DMS153 treated with DMSO at 0.1 percent for 48 hours (cell line): ENCODE results near the gene SETDB2.
"Not testable (repeated sequence)": the region's sequence is repeated elsewhere in the genome, so short reads cannot be mapped to it uniquely, and the experiment has no call there.

Experiments
- DNase-seq: peaks from one replicate; lab custom pipeline; 2025; ENCODE audit not compliant: unreplicated experiment; lab: John Stamatoyannopoulos, UW

The SETDB2 gene

DNA sequence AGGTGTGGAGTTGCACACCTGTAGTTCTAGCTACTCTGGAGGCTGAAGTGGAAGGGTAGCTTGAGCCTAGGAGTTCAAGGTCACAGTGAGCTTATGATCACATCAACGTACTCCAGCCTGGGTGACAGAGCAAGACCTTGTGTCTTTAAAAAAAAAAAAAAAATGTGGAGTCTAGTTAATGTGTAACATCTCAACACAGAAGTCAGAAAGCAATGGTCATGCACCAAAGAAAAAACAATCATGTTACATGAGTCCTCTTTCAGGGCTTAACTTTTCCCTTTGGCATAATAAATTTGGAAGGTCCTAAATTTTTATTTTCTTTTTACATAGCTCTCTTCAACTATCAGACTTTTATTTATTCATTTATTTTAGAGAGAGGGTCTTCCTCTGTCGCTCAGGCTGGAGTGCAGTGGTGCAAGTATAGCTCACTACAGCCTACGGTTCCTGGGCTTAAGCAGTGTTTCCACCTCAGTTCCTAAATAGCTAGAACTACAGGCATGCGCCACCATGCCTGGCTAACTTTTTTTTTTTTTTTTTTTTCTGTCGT, 22.3 kb downstream of the SETDB2 start:
- no peak for DNase-seq

DNA sequence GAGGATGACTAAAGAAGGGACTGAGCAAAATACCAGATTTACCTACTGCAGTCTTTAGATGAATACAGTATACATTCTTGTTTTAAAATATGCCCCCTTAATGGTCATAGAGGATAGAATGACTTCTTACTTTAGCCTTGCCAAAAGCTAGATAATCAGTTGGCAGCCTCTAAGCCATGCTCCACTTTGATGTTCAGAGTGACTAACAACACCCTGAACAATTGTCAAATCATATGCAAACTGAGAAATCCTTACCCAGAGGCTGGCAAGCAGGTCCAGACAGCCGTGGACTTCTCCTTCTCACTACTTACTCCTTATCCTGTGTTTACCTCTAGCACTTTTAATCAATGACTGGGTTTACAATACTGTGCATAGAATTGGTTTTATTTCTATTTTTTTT, 28.1 kb downstream of the SETDB2 start:
- no peak for DNase-seq

DNA sequence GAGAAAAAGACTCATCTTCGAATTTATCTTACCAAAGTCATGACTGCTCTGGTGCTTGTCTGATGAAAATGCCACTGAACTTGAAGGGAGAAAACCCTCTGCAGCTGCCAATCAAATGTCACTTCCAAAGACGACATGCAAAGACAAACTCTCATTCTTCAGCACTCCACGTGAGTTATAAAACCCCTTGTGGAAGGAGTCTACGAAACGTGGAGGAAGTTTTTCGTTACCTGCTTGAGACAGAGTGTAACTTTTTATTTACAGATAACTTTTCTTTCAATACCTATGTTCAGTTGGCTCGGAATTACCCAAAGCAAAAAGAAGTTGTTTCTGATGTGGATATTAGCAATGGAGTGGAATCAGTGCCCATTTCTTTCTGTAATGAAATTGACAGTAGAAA, 32.5 kb downstream of the SETDB2 start:
- DNase-seq: no peak

DNA sequence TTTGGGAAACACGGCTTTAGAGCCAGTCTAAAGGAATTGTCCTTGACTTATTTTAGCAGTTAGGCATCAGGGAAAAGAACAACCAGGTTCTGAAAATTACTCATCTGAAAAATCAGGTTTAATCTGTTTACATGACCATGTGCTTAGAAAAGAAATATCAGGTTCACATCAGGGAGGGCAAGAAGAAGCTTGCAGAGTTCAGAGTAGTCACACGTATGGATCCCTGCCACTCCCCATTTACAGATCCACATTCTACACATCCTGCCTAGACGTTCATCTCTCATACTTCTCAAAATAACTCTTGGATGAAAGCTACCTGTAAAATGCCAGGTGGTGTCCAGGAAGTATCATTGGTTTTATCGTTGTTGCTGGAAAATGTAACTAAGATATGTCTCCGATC, 37.7 kb downstream of the SETDB2 start:
- no peak for DNase-seq

DNA sequence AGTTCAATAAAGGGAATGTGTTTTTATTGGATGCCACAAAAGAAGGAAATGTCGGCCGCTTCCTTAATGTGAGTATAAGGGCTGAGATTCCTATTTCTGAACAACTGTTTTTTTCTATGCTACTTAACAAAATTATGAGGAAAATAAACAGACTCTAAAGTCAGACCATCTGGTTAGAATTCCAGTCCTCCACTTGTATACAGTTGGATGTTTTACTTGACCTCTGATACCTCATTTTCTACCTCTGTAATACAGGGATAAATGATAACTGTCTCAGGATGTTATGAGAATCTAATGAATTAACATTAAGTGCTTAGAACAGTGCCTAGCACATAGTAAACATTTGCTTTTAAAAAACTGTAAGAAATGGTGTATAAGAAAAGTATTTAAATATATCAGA, 44.5 kb downstream of the SETDB2 start:
- no peak for DNase-seq

DNA sequence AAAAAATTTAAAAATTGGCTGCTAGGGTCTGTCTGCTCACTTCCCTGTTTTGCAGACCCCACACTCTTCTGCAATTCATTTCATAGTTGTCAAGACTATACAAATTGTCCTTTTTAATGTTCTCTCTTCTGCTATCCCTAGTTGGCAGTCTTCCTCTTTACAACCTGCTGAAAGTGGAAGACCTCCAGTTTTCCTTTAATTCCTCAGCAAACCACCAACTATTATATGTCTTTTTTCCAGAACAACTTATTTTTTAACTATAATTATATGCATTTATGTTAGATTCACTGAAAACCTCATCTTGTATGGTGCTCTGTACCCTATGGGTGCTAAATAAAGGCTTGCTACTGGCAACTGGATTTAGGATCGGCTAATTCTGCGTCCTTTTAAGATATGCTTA, 50.6 kb downstream of the SETDB2 start:
- DNase-seq: no peak

DNA sequence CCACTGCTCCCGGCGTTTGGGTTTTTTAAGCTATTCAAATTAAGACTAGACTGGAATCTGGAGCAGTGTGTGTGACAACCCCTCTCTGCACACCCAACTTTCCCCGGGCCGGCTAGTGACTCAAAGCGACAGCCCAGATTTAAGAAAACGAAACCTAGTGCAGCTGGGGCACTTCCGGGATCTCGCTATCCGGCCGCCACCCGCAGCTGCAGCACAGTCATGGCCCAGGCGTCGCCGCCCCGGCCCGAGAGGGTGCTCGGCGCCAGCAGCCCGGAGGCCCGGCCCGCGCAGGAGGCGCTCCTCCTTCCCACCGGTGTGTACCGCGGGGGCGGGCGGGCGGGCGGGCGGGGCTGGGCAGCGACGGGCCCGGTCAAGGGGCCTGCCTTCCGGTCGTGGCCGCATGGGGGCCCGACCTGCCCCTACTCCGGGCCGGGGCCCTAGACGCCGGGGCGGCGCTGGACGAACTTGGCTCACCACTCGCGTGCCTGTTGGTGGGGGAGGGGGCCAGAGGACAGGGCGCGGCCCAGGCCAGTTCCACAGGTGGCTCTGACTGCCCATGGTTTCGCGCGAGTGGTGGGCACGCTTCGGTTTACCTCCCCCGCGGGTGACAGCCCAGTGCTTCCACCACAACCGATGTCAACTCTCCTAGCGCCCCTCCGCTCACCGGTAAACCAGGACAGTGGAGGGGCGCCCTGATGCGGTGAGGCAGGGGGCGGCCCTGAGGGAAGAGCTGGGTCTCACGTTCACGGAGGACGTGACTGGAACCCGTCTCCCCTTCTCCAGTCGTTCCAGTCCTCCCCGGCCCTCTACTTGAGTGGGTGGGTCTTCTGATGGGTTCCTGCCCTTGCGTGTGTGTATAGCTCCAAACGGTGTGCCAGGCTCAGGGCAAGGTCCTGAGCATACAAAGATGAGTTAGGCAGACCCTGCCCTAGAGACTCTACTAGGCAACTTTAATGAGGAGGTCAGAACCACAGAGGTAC, 52.0 kb downstream of the SETDB2 start, which contains the start of gene PHF11:
TSS of gene PHF11 (plus strand) at position 171 of the 980 bp plus-strand sequence. CDS start at position 220, 49 bp downstream.
- DNase-seq: peak; percentile 45

DNA sequence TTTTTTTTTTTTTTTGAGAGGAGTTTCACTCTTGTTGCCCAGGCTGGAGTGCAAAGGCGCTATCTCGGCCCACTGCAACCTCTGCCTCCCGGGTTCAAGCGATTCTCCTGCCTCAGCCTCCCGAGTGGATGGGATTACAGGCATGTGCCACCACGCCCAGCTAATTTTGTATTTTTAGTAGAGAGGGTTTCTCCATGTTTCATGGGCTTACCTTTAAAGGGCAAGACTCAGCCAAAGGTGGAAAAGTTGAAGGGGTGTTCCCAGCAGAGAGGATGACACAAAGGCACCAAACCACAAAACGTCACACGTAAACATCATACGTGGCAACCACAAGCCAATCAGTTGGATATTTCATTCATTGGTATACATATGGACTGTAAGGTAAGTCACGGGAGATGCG, 52.8 kb downstream of the SETDB2 start:
- not testable (repeated sequence) for DNase-seq

DNA sequence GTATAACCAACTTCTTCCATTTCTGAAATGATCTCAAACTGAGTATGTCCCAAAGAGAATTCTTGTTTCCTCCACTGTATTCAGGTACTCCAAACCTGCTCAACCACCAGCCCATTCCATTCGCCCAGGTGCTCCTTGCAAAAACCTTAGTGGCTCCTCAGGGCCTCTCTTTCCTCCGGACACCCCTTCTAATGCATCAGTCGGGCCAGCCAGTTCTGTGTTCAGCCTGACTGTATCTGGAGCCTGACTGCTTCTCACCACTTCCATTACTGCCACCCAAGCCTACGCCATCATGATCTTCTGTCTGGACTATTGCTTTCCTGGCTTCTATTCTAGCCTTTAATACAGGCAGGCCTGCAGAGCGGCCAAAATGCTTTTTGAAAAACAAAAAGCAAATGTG, 53.2 kb downstream of the SETDB2 start:
- DNase-seq: no peak

DNA sequence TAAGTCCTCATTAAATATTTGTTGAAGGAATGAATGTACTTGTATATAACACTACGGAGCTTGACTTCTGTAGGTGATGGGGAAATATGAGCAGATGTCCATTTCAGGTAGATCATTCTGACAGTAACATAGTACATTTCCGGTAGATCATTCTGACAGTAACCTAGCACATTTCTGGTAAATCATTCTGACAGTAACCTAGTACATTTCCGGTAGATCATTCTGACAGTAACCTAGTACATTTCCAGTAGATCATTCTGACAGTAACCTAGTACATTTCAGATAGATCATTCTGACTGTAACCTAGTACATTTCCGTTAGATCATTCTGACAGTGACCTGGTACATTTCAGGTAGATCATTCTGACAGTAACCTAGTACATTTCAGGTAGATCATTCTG, 54.1 kb downstream of the SETDB2 start:
- no peak for DNase-seq

DNA sequence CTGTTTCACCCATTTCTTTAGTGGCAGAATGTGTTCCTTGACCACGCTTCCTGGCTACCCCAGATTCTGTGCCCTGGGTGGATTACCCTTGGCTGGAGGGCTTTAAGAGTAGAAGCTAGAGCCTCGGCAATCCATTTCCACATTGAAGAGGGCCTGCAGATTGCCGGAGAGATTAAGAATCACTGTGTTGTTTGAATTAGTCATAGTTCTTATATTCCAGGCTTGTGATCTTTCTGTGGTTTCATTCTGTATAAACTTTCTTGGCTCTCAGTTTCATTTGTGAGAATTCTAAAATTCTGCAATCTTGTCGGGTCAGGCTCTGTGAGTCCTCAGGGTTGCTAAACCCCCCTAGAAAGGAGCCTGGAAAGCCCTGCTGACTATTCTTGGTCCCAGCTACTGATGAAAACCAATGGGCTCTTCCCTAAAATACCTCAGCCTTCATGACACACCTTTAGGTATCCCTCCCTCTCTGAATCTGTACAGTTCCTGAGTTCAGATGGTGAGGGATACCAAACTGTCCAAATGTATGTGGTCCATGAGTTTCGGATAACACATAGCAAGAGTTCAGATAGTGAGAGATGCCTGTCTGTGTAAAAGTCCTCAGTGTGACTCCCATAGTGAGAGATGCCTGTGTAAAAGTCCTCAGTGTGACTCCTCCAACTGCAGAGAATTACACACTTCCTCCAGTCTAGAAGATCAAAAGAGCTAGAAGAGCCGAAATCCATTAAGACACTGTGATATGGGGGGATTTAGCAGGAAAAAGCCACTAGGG, 56.0 kb downstream of the SETDB2 start:
- no peak for DNase-seq

DNA sequence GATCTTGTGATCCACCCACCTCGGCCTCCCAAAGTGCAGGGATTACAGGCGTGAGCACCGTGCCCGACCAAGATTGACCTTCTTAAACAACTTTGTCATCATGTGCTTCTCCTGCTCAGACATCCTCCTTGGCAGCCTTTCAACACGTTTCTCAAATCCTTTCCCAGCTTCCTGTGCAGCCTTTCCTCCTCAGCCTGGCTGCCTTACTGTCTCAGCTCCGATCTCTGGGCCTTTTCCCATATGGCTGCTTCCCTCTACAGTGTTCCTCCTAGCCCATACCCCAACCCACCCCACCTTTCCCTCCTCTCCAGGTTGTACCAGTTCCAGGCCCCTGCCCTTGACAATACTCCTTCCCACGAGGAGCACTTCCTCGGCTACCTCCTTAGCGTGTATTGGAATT, 58.9 kb downstream of the SETDB2 start:
- DNase-seq: no peak

DNA sequence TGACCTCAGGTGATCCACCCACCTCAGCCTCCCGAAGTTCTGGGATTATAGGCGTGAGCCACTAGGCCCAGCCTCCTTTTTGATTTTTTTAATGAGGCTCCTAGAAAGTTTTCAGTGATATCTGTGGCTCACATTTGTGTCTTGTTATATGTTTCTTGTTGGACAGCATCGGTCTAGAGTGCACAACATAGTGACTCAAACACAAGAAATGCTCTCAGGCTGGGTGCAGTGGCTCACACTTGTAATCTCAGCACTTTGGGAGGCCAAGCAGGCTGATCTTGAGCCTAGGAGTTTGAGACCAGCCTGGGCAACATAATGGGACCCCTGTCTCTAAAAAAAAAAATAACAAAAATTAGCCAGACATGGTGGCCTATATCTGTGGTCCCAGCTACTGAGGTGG, 59.9 kb downstream of the SETDB2 start:
- no peak for DNase-seq

DNA sequence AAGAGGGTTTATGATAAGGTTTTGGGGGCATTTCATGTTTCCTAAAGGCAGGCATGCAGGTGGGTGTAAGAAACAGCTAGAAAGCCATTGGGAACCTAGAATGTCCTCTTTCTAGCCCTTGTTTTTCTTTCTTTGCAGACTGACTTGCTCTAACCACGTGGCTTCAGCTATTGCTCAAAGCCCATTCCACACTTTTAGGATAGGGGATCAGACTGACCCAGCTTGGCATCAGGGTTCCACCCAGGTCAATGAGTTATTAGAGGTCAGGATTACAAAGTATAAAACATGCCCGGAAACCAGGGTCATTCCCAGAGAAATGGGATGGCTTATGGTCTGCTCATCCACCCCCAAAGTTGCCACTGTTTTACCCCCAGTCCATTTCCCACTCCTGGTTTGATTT, 68.5 kb downstream of the SETDB2 start:
- no peak for DNase-seq

DNA sequence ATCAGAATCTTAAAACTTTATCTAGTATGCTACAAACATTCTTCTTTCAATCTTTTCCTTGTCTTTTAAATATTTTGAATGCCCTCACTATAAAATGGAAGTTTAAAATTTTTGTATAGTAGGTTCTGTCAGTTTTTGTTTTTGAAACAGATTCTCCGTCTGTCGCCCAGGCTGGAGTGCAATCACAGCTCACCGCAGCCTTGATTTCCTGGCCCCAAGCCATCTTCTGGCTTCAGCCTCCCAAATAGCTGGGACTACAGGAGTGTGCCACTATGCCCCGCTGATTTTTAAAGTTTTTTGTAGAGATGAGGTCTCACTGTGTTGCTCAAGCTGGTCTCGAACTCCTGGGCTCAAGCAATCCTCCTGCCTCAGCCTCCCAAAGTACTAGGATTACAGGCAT, 72.4 kb downstream of the SETDB2 start:
- DNase-seq: no peak

DNA sequence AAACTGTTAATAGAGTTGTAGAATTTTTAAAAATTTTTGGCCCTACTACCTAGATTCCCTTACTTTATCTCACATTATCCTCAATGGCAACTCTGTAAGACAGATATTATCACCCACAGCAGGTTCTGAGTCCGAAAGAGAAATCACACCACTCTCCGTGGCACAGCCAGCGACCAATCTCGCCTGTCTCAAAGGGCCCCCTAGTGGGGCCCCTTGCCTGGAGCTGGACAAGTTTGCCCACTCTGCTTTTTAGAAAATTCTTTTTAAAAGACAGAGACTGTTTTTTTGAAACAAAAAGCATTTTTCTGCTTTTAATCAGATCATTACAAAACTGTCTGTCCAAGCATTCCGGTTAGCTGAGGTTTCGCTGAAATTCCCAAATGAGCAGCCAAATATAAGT, 73.4 kb downstream of the SETDB2 start:
- DNase-seq: no peak

DNA sequence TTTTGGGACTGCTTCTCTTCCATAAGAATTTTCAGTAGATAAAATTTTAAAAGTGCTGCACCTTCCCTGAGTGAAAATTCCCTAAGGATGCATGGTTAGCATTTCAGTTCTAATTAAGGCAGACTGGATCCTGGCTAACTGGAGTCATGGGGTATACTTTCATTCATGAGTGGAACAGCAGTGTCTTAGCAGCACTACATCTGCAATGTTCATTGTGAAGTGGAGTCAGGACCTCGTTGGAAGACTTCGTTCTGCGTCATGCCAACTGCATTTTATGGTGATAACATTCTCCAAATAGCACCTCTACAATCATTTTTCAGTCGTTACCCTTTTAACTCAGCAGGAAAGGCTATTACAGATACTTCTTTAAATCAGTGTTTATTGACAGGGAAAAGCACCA, 77.2 kb downstream of the SETDB2 start:
- DNase-seq: no peak

DNA sequence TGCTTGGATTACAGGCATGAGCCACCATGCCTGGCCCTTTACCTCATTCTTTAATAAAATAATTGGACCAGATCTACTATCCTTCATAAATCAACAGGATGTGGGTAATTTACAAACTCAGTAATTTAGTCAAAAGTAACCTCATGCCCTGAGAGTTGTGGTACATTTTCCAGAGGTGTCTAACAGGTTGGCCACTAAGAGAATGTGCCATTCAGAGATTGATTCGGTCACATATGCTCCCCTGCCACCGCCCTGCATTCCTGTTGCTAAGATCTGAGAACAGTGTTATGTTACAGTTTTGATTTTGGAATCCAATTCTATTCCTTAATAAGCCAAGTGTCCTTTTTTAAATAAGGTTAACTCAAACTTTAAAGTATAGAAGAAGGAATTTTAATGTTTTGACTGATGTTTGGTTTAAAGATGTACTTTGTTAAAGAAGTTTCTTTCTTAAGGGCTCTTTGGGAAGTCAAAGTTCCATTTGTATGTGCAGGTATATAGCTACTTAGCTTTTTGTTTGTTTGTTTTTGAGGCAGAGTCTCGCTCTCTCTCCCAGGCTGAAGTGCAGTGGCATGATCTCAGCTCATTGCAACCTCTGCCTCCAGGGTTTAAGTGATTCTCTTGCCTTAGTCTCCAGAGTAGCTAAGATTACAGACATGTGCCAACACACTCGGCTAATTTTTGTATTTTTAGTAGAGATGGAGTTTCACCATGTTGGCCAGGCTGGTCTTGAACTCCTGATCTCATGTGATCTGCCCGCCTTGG, 80.8 kb downstream of the SETDB2 start:
- no peak for DNase-seq

DNA sequence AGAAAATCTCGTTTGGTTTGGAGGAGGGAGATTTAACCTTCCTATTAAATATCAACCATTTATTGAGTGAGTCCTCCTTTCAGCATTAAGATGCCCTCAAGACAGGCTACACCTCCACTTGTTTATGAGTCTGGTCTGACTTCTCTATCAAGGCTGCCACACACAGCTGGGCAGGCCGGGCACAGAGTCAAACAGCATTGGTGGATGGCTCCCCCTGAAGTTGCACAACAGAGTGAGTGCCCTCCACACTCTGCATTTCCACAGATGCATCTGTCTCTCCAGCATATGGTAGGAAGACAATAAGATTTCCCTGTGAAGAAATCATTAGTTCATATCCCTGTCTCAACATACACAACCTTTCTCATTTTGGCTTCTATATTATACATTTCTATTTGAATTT, 83.0 kb downstream of the SETDB2 start:
- DNase-seq: no peak

DNA sequence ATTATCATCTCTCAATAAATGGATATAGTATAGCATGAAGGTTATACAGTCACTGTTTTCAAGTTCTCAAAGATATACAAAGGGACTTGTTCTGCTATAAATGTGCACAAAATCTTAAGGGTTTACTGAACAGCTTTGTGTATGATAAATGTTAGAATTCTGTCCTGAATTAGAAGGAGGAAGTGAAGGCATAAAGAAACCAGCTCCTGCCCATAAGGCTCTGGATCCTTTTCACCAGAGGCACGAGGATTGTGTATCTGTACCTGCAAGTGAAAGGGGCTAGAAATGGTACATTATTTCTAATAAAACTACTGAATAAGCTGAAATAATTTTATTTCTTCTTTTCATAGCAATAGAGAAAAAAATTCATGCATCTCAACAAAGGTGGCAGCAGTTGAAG, 84.1 kb downstream of the SETDB2 start:
- DNase-seq: no peak

DNA sequence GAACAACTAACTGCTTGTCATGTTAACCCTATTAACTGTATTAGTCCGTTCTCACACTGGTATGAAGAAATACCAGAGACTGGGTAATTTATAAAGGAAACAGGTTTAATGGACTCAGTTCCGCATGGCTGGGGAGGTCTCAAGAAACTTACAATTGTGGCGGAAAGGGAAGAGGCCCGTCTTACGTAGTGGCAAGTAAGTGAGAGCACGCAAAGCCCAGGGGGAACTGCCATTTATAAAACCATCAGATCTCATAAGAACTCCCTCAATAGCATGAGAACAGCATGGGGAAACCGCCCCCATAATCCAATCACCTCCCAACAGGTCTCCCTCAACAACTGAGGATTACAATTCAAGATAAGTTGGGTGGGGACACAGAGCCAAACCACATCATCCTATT, 86.4 kb downstream of the SETDB2 start:
- DNase-seq: no peak
